NB4 (cell line): ENCODE measurements around the gene TUBB8B.
"Not testable (repeated sequence)": the region's sequence is repeated elsewhere in the genome, so short reads cannot be mapped to it uniquely, and the experiment has no call there.

ENCODE experiments used
- MYC ChIP-seq: IDR thresholded peaks from 2 replicates; pipeline ENCODE4 v1.6.1; 2011; ENCODE audit warnings: low read depth, low read length
- POLR2A ChIP-seq: IDR thresholded peaks from 2 replicates; pipeline ENCODE4 v1.6.1; 2011; ENCODE audit warnings: mild to moderate bottlenecking; ENCODE audit not compliant: insufficient read length; ENCODE audit errors: extremely low read depth
- TF ChIP-seq, protein P1 (sequence below): IDR thresholded peaks from one replicate; pipeline ENCODE4 v1.5.1; 2012; ENCODE audit warnings: low read depth, low read length
- TF ChIP-seq, protein P2 (sequence below): IDR thresholded peaks from 2 replicates; pipeline ENCODE4 v1.6.1; 2011; ENCODE audit warnings: low read depth, low read length

DNA sequence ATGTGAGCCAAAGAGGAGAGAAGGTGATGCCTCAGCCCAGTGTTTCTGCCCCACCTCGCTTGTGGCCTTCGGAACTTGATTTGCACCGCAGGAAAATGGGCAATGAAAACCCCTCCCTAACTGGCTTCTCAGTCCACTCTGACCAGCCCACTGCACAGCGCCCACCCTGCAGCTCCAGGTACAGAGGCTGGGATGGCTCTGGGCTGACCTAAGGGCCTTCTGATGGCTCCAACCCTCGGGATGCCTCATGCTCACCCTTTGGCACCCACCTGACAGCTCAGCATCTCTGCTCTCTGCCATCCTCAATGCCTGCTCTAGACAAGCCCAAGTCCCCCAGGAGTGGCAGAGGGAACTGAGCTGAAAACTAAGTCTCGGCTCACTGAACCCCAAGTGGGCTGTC lies 36.2 kb downstream of the TUBB8B start:
- TF ChIP-seq, protein P1, sequence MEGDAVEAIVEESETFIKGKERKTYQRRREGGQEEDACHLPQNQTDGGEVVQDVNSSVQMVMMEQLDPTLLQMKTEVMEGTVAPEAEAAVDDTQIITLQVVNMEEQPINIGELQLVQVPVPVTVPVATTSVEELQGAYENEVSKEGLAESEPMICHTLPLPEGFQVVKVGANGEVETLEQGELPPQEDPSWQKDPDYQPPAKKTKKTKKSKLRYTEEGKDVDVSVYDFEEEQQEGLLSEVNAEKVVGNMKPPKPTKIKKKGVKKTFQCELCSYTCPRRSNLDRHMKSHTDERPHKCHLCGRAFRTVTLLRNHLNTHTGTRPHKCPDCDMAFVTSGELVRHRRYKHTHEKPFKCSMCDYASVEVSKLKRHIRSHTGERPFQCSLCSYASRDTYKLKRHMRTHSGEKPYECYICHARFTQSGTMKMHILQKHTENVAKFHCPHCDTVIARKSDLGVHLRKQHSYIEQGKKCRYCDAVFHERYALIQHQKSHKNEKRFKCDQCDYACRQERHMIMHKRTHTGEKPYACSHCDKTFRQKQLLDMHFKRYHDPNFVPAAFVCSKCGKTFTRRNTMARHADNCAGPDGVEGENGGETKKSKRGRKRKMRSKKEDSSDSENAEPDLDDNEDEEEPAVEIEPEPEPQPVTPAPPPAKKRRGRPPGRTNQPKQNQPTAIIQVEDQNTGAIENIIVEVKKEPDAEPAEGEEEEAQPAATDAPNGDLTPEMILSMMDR = not testable (repeated sequence)
- TF ChIP-seq POLR2A, MYC: not testable (repeated sequence)
- TF ChIP-seq, protein P2, sequence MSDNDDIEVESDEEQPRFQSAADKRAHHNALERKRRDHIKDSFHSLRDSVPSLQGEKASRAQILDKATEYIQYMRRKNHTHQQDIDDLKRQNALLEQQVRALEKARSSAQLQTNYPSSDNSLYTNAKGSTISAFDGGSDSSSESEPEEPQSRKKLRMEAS = not testable (repeated sequence)
